ENCODE data around the gene CFAP100. TPM values are rescaled to one million over a fixed set of nuclear protein-coding genes. Genes with fewer than 3 reads are reported as not detected.

The CFAP100 gene
- polyA plus RNA-seq, 3 donors, result not detected

- WGBS (ENCODE audit: insufficient coverage), result 81% methylated on average over 7 of the region's 9 CpGs
- intact Hi-C loops (cut with micrococcal nuclease), result no loop called here
Measured at GRCh38 chr3:126450219-126450618, 55.5 kb downstream of the CFAP100 start.

GRCh38 chr3:126450744-126451143, 56.0 kb downstream of the CFAP100 start:
- no peaks in the 10 kb centered on the region for H3K27me3 ChIP-seq (ENCODE audit: control insufficient read depth in 2 of 2, insufficient read depth in 2 of 2, low read length in 2 of 2)
- 97% methylated on average over 3 of the region's 3 CpGs for WGBS (ENCODE audit: insufficient coverage)
- Mint-ChIP-seq H3K4me3 (no peak overlapping the region), H3K36me3 (peaks cover 73 to 83% of the 10 kb centered on the region in 2 donors), H3K4me1 (no peaks in the 10 kb centered on the region), H3K27ac (peak overlapping the region in 3 of 7 donors; percentile 15 to 66 (median 54)), H3K27me3 (ENCODE audit: low read depth in 3 of 3) (peaks cover 0 to 3% (median 0%) of the 10 kb centered on the region in 3 donors), H3K9me3 (peaks cover 0 to 2% (median 0%) of the 10 kb centered on the region in 7 donors)
- intact Hi-C loops (cut with micrococcal nuclease), result no loop called here
- peaks cover 39% of the 10 kb centered on the region for H3K79me2 ChIP-seq (ENCODE audit: insufficient read depth, low read length)
- no peak for DNase-seq
- H2AFZ ChIP-seq (ENCODE audit: insufficient read depth, low read depth, low read length, poor library complexity, severe bottlenecking), result no peak overlapping the region
- peaks cover 77 to 95% of the 10 kb centered on the region in 2 donors for H3K36me3 ChIP-seq (replicated peaks in 1 of 2; ENCODE audit: control insufficient read depth in 1 of 2, insufficient read depth in 2 of 2, low read length in 2 of 2)
- H3K9me3 ChIP-seq (replicated peaks in 1 of 2; ENCODE audit: control insufficient read depth in 1 of 2, insufficient read depth in 1 of 2, low read length in 2 of 2), result no peaks in the 10 kb centered on the region
- H3K9ac ChIP-seq (ENCODE audit: insufficient read depth, low read length, poor library complexity, severe bottlenecking), result no peak overlapping the region
- TF ChIP-seq CTCF (IDR thresholded peaks at IDR 0.05), result no peak
- H3K4me3 ChIP-seq (replicated peaks in 1 of 3; ENCODE audit: low read depth in 2 of 3, low read length in 3 of 3), result no peak overlapping the region
- H3K27ac ChIP-seq (ENCODE audit: low read depth in 1 of 2, low read length in 2 of 2), result no peak overlapping the region
- H3K4me1 ChIP-seq (ENCODE audit: control insufficient read depth in 1 of 2, insufficient read depth in 2 of 2, low read length in 2 of 2), result no peaks in the 10 kb centered on the region
- H4K20me1 ChIP-seq (ENCODE audit: insufficient read depth, low read length), result peaks cover 97% of the 10 kb centered on the region
- H3K4me2 ChIP-seq (replicated peaks; ENCODE audit: extremely low read depth, low read length, poor library complexity, severe bottlenecking), result no peak overlapping the region

More at GRCh38 chr3:126450219-126450618, 55.5 kb downstream of the CFAP100 start:
- Histone ChIP-seq H4K20me1 (ENCODE audit: insufficient read depth, low read length) (peaks cover 96% of the 10 kb centered on the region), H3K27ac (ENCODE audit: low read depth in 1 of 2, low read length in 2 of 2) (no peak overlapping the region), H3K36me3 (replicated peaks in 1 of 2; ENCODE audit: control insufficient read depth in 1 of 2, insufficient read depth in 2 of 2, low read length in 2 of 2) (peaks cover 78 to 95% of the 10 kb centered on the region in 2 donors), H3K9me3 (replicated peaks in 1 of 2; ENCODE audit: control insufficient read depth in 1 of 2, insufficient read depth in 1 of 2, low read length in 2 of 2) (no peaks in the 10 kb centered on the region), H2AFZ (ENCODE audit: insufficient read depth, low read depth, low read length, poor library complexity, severe bottlenecking) (no peak overlapping the region), H3K9ac (ENCODE audit: insufficient read depth, low read length, poor library complexity, severe bottlenecking) (no peak overlapping the region), H3K4me2 (replicated peaks; ENCODE audit: extremely low read depth, low read length, poor library complexity, severe bottlenecking) (no peak overlapping the region), H3K4me1 (ENCODE audit: control insufficient read depth in 1 of 2, insufficient read depth in 2 of 2, low read length in 2 of 2) (no peaks in the 10 kb centered on the region), H3K4me3 (replicated peaks in 1 of 3; ENCODE audit: low read depth in 2 of 3, low read length in 3 of 3) (no peak overlapping the region), H3K27me3 (ENCODE audit: control insufficient read depth in 2 of 2, insufficient read depth in 2 of 2, low read length in 2 of 2) (no peaks in the 10 kb centered on the region), H3K79me2 (ENCODE audit: insufficient read depth, low read length) (peaks cover 35% of the 10 kb centered on the region)
- Mint-ChIP-seq H3K36me3 (peaks cover 75 to 83% of the 10 kb centered on the region in 2 donors), H3K4me3 (no peak overlapping the region), H3K4me1 (no peaks in the 10 kb centered on the region), H3K9me3 (peaks cover 0 to 2% (median 0%) of the 10 kb centered on the region in 7 donors), H3K27ac (peak overlapping the region in 1 of 7 donors; percentile 70), H3K27me3 (ENCODE audit: low read depth in 3 of 3) (peaks cover 0 to 3% (median 0%) of the 10 kb centered on the region in 3 donors)
- DNase-seq, result no peak
- no peak for TF ChIP-seq CTCF (IDR thresholded peaks at IDR 0.05)

Measured in CD14-positive monocyte (primary cell).